GM18526 (cell line): Measurements from ENCODE around the gene STAT6.

ENCODE experiments used
- POLR2A ChIP-seq: IDR thresholded peaks from 3 replicates; pipeline ENCODE4 v1.6.1; 2011; ENCODE audit not compliant: insufficient read length; ENCODE audit errors: extremely low read depth

The STAT6 gene

DNA sequence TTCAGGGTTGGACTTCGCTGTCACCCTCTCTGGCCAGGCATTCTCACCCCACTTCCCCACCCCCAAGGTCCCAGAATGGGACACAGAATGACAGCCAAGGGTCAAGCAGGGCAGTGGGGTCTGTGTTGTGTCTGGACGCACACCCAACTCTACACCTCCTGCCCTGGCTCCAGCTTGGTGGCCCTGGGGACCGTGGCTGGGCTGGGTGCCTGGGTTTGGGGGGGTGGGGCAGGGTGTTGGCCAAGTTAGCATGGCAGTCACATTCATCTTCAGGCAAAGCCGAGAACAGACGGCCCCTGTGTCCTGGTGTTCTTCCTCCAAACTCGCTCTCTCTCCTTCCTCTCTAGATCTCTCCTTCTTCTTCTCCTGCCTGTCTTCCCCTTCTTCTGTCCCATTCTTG lies 22.8 kb upstream of the STAT6 start:
- TF ChIP-seq POLR2A: no peak

DNA sequence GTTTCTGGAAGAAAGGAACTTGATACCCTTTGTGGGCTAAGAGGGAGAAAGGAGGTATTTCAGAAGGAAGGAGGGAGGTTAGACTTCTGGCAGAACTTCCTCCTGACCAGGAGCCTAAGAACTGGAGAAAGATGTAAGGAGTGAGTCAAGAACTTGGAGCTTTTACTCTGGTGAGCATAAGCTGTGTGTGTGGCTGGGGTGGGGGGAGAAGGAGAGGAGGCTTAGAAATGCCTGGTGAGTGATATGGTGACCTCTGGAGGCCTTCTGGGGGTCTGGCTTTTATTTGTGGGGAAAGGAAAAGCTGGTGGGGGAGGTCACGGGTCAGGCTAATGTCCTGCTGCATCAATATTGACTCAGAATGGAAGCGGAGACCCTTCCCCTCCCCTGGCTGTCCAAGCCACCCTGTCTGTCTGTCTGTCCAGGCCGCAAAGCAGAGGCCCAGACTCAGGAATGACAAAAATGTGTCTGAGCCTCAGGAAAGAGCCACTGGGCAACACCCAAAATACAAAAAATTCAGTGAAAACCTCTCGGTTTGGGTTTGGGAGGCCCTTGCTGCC lies 21.9 kb upstream of the STAT6 start:
- no peak for TF ChIP-seq POLR2A

DNA sequence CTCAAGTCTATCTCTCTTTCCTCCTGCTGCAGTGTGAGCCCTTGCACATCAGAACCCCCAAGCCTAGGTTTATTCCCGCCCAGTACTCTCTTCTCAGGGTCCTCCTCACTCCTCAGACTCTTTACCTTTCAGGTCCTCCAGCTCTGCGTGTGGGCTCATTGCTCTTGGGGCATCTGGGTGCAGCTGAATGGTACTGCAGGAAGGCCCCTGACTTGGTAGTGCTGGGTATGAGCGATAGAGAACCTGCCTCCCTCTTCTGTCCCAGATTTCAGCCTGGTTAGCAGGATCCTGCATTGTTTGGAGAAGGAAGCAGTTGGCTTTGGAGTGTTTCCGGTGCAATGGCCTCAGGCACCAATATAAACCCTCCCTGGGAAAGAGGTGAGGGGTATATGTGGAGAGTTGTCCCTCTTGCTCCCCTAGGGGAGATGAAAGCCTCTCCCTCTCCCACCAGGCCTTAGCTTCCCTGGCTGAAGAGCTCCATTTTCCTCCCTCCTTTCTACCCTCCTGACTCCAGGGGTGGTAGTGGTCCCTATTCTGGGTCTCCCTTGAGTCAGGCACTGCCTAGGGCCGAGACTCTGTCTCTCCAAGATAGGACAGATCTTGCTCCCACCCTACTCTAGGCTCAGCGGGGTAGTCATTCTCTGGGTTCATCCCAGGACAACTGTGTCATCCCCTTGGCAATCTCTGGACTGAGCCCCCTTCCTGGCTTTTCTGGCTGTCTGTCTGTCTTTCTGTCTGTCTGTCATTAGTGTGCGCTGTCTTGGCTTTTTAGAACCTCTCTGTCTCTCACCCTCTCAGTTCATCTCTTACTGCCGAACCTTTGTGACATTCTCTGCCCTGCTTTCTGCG lies 21.0 kb upstream of the STAT6 start:
- TF ChIP-seq POLR2A: no peak

- TF ChIP-seq POLR2A: no peak
Observed at GRCh38 chr12:57130941-57131340, 19.8 kb upstream of the STAT6 start.

DNA sequence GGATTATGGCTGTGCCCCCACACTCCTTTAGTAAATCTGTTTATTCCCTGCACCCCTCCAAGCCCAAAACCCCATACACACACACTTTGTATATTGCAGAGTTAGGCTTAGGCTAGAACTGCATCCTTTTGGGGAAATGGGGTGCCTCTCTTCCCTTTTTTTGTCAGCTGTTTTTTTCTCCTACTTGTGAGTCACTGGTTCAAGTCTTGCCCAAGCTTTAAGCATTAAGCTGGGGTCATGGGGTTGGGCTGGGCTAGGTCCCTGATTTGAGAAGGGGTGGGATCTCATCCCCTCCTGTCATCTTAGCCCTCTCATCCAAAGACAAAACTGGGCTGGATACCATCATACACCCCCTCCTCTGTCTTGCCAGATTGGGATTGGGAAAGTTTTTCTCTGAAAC lies 18.7 kb upstream of the STAT6 start:
- TF ChIP-seq POLR2A: no peak

GRCh38 chr12:57129321-57129842 lies 18.2 kb upstream of the STAT6 start:
- no peak for TF ChIP-seq POLR2A

- no peak for TF ChIP-seq POLR2A
Observed at GRCh38 chr12:57128519-57129247, 17.5 kb upstream of the STAT6 start.

- no peak for TF ChIP-seq POLR2A
Observed at GRCh38 chr12:57127726-57128518, 16.8 kb upstream of the STAT6 start, which contains the start of gene LRP1. LRP1 (plus strand) TSS chr12:57128483; CDS start chr12:57128965, 482 bp downstream.

DNA sequence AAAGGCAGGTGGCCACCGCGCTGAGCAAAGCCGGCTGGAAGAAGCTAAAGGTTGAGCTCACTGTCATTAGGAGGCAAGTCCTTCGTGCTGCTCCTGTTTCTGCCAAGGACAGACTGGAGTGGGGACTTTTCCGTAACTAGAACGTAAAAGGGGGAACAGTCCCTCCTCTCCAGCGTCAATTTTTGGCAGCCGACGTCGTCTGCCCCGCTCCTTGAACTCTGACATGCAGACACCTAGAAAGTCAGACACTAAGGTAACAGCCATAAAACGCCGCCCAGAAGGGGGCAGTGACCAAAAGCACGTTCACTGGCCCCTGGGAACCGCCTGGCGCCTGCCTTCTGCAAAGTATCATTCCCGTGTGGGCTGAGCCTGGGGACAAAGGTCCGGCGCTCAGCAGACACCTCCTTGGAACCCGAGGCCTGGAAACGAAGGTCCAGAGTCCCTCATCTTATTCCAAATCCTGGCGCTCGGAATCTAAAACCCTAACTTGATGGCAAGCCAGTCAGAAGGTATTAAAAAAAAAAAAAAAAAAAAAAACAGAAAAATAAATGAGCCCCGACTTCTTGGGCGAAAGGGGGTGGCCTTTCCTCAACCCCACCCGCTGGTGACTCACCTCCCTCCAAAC lies 16.1 kb upstream of the STAT6 start:
- no peak for TF ChIP-seq POLR2A

- no peak for TF ChIP-seq POLR2A
Observed at GRCh38 chr12:57126561-57126960, 15.4 kb upstream of the STAT6 start.

GRCh38 chr12:57126061-57126460 lies 14.9 kb upstream of the STAT6 start:
- no peak for TF ChIP-seq POLR2A

DNA sequence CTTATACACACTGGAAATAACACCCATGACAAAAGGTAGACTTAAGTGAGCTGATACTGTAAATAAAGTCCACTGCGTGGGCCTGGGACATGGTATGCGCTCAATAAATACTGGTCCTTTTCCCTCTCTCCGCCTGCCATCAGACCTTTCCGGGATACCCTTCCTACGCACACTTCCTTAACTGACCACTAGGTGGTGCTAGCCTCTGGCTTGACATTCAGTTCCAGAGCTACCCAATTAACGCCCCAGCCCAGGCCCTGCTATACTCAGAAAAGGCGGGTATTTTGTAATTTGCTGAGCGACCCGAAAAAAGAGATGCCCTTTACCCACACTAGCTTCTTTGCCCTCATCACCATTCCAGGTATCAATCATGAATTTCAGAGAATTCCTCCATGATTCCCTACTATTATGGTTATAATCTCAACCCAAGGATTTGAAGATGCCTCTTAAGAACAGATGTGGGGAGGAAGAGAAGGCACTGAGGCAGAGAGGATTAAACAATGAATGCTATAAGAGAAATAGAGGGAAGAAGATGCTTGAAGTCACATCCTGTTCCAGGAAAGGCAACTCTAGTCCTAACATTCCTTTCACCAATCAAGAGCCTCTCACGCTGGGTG lies 13.2 kb upstream of the STAT6 start:
- no peak for TF ChIP-seq POLR2A

GRCh38 chr12:57123813-57124212 lies 12.7 kb upstream of the STAT6 start:
- TF ChIP-seq POLR2A: no peak
